ENCODE results near the gene GPR35.
"Not testable (repeated sequence)": the region's sequence is repeated elsewhere in the genome, so short reads cannot be mapped to it uniquely, and the experiment has no call there.

GPR35 gene

GRCh38 chr2:240664622-240665021 lies 39.3 kb downstream of the GPR35 start:
- DNase-seq: no peak

GRCh38 chr2:240670402-240670801 lies 45.1 kb downstream of the GPR35 start:
- DNase-seq: no peak

DNA sequence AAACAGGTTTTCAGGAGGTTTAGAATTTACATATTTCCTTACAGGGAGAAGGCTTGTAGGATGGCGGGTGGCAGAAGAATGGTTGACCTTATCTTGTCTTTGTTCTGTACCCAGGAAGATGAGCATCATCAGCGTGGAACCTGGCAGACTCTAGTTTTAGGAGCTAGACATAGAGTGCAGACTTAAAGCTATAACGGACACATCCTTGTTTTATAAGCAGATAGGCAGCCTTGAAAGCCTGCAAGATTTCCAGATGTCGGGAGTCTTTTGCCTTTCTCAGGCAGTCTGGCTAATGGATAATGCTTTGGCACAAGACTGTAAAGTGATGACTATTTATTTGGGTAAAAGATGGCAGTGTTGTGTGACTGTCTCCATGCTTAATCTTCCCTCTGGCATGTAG lies 45.7 kb downstream of the GPR35 start:
- DNase-seq: no peak

- no peak for DNase-seq
These were observed 46.9 kb downstream of the GPR35 start for GRCh38 chr2:240672076-240672700.

DNA sequence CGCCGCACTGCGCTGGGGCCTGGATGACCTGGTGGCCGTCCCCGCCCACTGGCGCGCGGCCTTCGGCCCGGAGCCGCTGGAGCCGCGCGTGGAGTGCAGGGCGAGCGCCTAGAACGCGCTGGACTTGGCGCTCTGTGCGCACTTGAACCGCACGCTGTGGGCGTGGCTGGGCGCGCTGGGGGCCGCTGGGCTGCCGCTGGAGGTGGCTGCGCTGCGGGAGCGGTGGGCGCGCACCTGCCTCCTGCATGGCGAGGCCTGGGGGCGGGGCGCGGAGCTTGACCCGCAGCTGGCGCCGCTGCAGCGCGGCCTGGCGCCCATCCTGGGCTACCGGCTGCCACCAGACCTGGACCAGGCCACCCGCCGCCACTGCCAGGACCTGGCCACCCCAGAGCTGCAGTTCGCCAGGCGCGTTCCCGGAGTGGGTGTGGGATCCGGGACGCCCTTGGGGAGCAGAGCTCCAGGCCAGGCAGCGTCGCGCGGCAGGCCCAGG lies 47.5 kb downstream of the GPR35 start:
- DNase-seq: peak; percentile 43

GRCh38 chr2:240674461-240675184 lies 49.3 kb downstream of the GPR35 start:
- peak; percentile 7 for DNase-seq

DNA sequence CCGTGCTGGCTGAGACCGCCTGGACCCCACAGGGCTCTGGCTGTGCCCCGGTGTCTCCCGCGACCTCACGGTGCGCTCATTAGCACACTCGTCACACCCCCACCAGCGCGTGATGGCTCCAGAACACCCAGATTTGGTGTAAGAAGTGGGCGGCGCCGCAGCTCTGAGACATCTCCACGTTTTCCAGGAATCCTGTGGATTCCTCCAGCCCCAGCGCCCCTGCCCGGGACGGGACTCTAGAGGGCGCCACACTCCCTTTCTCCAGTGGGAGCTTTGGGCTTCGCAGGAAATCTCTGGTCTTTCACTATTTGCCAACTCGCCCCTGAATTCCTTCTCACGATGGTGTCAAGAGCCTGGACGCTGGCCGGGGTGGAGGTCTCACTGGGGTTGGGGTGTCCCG lies 50.1 kb downstream of the GPR35 start:
- not testable (repeated sequence) for DNase-seq

DNA sequence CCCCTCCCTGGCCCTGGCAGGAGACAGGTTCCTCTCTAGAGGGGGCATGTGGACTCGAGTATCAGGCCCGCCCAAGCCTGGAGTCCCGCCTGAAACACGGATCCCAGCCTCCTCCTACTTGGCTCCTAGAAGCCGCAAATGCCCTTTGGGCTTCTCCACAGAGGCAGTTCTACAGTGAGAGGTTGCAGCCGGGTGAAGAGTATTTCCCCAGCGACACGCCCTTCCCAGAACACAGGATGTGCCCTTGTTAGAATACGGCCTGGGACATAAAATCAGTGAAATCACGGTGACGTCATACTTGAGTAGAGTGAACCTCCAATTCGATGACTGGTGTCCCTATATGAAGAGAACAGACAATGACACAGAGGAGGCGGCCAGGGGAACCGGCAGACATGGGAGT lies 52.8 kb downstream of the GPR35 start:
- DNase-seq: not testable (repeated sequence)

- not testable (repeated sequence) for DNase-seq
These were observed 53.6 kb downstream of the GPR35 start for GRCh38 chr2:240678909-240679308.

DNA sequence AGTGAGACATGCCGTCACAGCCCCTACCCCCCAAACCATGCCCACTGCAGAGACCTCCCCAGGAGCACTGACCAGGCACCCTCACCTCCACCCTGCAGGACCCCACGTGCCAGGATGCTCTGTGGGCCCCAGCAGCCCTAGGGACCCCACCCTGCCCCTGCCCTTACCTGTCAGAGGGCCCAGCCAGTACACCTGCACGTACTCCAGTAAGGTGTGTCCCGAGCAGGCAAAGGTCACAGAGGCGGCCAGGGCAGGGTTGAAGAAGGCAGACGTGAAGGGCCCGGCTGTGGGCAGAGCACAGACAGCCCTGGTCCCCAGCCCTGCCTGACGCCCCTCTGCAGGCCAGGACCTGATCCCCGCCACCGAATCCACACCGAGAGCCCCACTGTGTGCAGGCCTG lies 54.9 kb downstream of the GPR35 start:
- peak; percentile 26 for DNase-seq

All from activated CD8-positive, alpha-beta memory T cell treated with anti-CD3 and anti-CD28 coated beads, Interleukin-2, amount 50 U/mL, for 48 hours (primary cell).